NCI-H510A (cell line): ENCODE data around the gene NANOGP8.

Experiments
- DNase-seq: peaks from one replicate; lab custom pipeline; 2025; lab: John Stamatoyannopoulos, UW

The NANOGP8 gene

DNA sequence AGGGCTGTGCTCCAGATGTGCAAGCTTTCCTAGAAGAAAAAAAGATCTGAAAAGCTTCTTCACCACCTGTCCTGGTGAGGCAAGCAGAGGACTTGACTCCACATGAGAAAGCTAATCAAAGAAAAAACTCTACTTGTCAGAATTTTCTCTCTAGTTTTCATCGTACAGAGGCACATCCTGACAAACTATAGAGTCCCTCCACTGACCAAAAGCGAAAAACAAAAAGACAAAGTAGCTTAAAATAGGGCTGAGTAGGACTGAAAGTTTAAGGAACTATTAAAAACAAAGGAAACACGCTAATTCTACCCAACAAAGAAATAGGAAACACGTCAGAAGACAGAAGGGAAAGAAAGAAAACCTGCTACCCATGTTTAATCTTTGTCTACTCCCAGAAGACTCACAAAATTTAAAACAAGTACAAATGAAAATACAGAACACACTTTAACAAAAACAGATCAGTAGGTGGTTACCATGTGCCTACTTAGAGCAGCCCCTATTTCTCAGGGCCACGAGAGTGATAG lies 26.5 kb downstream of the NANOGP8 start:
- DNase-seq: no peak

DNA sequence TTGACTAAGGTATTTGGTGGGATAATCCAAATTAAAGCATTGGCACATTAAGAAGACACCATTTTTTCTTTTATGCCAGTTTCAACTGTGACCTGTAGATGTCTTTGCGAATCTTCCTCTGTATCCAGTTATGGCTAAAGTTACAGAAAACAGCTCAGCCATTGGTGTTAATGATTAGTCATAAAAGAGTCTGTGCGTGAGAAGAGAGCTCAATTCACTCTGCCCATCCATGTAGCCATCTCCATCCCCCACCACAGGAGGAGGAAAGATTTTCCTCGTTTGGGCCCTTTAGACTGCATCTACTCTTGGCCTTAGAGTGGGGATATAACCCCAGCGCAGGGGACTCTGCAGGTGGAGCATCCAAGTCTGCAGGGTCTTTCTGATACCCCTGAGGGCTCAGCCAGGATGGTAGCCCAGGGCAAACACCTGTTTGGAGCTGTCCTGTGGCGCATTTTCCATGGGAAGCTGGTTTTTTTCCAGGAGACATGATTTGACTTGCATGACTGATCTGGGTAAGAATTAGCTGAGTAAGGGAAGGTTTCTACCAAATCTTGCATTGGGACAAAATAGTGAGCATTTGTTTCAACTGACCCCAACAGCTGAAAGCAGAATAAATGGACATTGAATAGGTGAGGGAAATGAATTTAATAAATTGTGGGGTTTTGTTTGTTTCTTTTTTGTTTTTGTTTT lies 29.5 kb downstream of the NANOGP8 start:
- DNase-seq: no peak

DNA sequence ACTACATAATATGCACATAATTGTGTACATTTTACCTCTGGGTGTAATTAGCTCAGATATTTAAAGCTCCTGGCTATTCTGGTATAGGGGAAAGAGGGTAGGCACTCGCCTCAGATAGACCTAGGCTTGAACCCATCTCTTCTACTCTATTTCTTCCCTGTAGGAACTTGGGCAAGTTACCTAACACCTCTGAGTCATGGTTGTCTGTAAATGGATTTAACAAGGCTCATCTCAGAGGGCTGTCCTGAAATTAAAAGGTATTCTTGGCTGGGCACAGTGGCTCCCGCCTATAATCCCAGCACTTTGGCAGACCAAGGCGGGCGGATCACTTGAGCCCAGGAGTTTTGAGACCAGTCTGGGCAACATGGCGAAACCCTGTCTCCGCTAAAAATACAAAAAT lies 30.7 kb downstream of the NANOGP8 start:
- no peak for DNase-seq

DNA sequence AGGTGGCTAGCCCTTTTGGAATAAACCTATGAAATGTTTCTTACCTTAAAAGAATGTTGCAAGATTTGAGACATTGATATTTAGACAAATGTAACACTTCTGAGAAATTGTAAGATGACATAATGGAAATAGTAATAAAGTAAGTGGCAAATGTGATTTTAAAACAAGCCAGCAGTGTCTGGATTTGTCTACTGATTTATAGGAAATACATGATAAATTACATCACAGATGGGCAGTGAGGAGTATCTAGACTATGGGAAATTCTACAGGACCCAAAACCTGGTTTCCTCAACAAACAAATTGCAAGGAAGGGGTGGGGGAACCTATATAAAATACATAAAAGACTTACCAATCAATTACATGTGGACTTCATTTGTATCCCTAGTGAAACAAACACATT lies 37.1 kb downstream of the NANOGP8 start:
- DNase-seq: no peak

DNA sequence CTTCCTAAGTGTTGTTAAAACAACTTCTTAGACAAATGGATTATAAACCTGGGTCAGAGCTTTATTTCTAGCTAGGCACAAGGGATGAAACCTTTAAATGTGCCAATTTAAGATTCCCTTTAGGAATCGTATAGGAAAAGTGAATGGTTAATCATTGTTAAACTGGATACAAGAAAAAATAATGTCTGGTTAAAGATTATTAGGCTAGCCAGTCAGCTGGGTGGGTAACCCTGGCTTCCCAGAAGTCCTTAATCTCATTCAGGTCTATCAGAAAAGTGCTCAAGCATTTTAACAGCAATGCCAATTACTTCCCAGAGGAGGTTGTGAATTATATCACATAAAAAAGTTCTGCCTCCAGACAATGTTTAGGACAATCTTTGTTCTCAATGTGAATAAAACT lies 37.6 kb downstream of the NANOGP8 start:
- no peak for DNase-seq

DNA sequence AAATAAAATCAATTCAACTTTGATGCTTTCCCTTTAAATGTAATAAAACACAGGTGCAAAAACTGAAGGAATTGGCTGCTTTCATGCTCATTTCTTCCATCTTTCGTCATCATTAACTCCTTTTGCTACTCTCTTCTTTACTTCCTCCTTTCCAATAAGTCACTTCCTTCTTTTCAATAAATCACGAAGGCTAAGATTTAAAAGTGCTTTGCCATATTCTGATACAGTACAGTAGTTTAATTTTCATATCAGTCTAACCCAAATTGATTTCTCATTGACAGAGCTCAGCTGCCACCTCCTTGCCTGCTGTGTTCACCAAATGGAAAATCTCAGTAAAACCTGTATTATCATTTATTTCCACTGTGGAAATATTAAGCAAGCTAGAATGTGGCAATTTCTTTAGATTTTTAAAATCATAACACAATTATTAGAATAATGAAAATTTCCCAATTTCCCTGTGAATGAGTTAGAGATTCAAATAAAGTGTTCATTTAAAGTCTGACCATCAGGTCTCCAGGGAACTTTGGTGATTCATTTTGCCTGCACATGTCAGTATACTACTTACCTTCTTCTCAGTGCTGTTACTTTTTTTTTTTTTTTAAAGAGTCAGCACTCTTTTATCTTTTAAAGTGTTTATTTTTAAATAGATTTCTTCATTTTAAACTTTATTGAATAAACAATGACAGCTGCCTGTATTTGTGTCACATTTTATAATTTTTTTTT lies 41.6 kb downstream of the NANOGP8 start:
- no peak for DNase-seq

DNA sequence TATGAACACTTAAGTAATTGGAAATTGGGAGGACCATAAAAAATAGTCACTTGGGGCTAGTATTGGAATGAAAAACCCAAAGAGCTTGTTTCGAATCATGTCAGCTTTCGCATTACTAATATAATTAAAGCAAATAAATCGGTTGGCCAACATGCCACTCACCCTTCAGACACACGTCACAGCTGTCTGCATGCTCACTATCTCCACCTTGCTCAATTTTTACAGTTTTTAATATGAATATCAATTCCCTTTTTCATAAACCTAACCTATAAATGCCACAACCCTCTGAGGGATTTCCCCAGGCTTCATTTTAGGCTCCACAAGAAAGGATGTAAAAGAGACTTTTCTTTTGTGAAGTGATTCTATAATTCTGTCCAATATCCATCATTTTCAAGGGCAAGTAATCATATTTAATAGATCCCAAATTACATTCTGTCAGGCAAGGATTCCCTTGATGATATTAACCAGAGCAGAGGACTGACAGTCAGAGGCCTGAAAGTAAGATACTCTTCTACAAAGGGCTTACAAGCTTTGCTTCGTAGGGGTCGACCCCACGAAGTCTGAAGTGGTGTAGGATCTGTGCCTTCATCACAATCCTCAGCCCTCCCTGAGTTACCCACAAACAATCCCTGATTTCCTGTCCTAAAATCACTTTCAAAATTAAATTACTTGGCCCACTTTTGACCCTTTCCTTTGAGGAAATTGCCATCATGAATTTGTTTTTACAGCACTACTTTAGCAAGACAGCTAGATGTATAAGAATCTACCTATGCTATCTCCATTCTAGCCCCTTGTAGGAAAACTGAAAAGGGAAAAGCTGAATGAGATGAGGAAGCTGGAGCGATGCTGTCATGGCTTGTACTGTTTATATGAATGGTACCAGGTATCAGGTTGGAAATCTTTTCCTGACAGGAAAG lies 44.5 kb downstream of the NANOGP8 start:
- DNase-seq: no peak

DNA sequence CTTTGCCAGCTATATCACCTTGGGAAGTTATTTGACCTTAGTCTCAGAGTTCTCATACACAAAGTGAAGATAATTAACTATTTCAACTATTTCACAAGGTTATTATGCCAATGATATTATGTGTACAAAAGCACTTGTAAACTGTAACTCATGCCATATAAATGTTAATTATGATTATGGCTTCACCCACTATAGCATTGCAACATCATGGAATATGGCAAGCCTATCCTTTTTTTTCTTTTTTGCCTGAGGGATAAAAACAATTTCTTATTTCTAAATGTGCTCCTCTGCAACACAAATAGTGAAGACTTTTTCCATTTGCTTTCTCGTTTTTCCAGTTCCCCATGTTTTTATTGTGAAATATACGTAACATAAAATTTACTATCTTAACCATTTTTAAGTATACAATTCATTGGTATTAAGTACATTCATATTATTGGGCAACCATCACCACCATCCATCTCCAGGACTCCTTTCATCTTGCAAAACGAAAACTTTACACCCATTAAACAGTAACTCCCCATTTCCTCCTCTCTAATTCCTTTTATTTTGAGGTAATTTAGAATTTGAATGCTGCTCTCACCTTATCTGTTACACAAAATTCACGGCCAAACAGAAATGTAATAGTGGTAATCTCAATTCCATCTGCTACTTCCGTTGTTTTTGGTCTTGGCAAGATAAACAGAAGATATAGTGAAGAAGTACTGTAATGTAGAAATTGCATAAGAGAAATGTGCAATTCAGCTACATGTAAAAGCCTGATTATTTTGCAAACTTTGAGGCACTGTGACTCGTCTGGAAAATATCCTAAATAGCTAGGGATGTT lies 46.3 kb downstream of the NANOGP8 start:
- DNase-seq: no peak
